ENCODE measurements around the gene PCGF5.

The PCGF5 gene

GRCh38 chr10:91210014-91210413 lies 10.4 kb upstream of the PCGF5 start:
- TF ChIP-seq CTCF (IDR thresholded peaks at IDR 0.05; ENCODE audit: low read depth, low read length, missing control alignments) = no peak
- H3K4me3 ChIP-seq (ENCODE audit: low read depth, low read length) = no peak overlapping the region
- no peak for DNase-seq (ENCODE audit: low read depth)

- H3K4me3 ChIP-seq (ENCODE audit: low read depth, low read length) = no peak overlapping the region
- peak; percentile 69 for DNase-seq (ENCODE audit: low read depth)
- TF ChIP-seq CTCF (IDR thresholded peaks at IDR 0.05; ENCODE audit: low read depth, low read length, missing control alignments) = no peak
These were observed 10.0 kb upstream of the PCGF5 start for GRCh38 chr10:91210435-91210834.

GRCh38 chr10:91211675-91212074 lies 8.8 kb upstream of the PCGF5 start:
- no peak for DNase-seq (ENCODE audit: low read depth)
- no peak overlapping the region for H3K4me3 ChIP-seq (ENCODE audit: low read depth, low read length)
- TF ChIP-seq CTCF (IDR thresholded peaks at IDR 0.05; ENCODE audit: low read depth, low read length, missing control alignments) = no peak

GRCh38 chr10:91214911-91215310 lies 5.6 kb upstream of the PCGF5 start:
- TF ChIP-seq CTCF (IDR thresholded peaks at IDR 0.05; ENCODE audit: low read depth, low read length, missing control alignments) = no peak
- no peak for DNase-seq (ENCODE audit: low read depth)
- H3K4me3 ChIP-seq (ENCODE audit: low read depth, low read length) = no peak overlapping the region

- no peak for DNase-seq (ENCODE audit: low read depth)
- TF ChIP-seq CTCF (IDR thresholded peaks at IDR 0.05; ENCODE audit: low read depth, low read length, missing control alignments) = no peak
- no peak overlapping the region for H3K4me3 ChIP-seq (ENCODE audit: low read depth, low read length)
These were observed 5.1 kb upstream of the PCGF5 start for GRCh38 chr10:91215384-91215783.

- no peak for TF ChIP-seq CTCF (IDR thresholded peaks at IDR 0.05; ENCODE audit: low read depth, low read length, missing control alignments)
- H3K4me3 ChIP-seq (ENCODE audit: low read depth, low read length) = peak overlapping the region; percentile 48
These were observed 881 bp upstream of the PCGF5 start for GRCh38 chr10:91219371-91220193.

More at GRCh38 chr10:91219371-91220193, 881 bp upstream of the PCGF5 start:
- DNase-seq (ENCODE audit: low read depth) = no peak
